Activated CD4-positive, alpha-beta T cell treated with anti-CD3 and anti-CD28 coated beads for 24 hours (primary cell): ENCODE data around the gene TMEM248.
"Not testable (repeated sequence)": the region's sequence is repeated elsewhere in the genome, so short reads cannot be mapped to it uniquely, and the experiment has no call there.

Experiments used
- DNase-seq, 2 donors: peaks; one replicate each; pipeline ENCODE4 v3.0.0-alpha.2; 2020; ENCODE audit warnings: low read depth in 2 of 2

Gene TMEM248

DNA sequence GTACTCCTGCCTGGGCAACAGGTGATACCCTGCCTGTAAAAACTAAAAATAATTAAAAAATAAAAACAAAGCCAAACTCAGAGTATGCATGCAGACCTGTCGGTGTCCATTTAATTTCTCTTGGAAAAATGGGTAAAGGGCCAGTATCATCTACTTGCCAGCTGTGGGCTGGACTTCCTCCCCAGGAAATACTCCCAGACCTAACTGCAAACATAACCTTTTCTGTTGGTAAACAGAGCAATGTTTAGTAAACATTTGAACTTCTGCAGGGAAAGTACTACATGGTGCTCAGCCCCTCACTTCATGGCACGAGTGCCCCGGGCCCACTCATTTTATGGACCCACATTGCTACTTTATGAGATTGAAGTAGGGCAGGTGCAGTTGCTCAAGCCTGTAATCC is 10.2 kb upstream of the TMEM248 start:
- no peak for DNase-seq

GRCh38 chr7:66911191-66911590 is 9.8 kb upstream of the TMEM248 start:
- DNase-seq = not testable (repeated sequence)

- no peak for DNase-seq
Measured at GRCh38 chr7:66912195-66912594, 8.8 kb upstream of the TMEM248 start.

- no peak for DNase-seq
Measured at GRCh38 chr7:66913118-66914037, 7.6 kb upstream of the TMEM248 start.

GRCh38 chr7:66917904-66918303 is 3.1 kb upstream of the TMEM248 start:
- DNase-seq = not testable (repeated sequence)

GRCh38 chr7:66919304-66919703 is 1.7 kb upstream of the TMEM248 start:
- no peak for DNase-seq

DNA sequence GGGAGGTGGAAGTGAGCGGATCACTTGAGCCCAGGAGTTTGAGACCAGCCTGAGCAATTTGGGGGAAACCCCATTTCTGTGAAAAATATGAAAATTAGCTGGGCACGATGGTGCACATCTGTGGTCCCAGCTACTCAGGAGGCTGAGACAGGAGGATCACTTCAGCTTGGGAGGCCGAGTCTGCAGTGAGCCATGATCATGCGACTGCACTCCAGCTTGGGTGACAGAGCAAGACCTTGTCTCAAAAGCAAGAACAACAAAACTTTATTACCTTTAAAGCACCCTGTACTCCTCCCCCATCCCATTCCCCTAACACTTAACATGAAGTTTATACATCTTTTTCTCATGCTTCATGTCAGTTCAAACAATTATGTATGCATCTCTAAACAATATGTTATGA is 1.3 kb upstream of the TMEM248 start:
- no peak for DNase-seq

DNA sequence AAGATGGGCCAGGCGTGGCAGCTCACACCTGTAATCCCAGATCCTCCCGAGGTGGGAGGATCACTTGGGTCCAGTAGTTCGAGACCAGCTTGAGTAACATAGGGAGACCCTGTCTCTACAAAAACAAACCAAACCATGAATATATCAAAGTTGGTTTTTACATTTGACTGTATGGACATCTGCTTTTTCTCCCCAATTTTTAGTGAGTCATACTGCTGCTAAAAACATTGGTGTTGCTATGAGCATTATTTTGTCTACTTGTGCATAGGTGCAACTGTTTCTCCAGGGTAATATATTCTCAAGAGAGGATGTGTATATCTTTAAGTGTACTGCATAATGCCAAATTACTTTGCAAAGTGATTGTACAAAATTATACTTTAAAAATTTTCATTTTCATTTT is 769 bp upstream of the TMEM248 start:
- DNase-seq = no peak

GRCh38 chr7:66921396-66921917 is 432 bp downstream of the TMEM248 start:
- no peak for DNase-seq

DNA sequence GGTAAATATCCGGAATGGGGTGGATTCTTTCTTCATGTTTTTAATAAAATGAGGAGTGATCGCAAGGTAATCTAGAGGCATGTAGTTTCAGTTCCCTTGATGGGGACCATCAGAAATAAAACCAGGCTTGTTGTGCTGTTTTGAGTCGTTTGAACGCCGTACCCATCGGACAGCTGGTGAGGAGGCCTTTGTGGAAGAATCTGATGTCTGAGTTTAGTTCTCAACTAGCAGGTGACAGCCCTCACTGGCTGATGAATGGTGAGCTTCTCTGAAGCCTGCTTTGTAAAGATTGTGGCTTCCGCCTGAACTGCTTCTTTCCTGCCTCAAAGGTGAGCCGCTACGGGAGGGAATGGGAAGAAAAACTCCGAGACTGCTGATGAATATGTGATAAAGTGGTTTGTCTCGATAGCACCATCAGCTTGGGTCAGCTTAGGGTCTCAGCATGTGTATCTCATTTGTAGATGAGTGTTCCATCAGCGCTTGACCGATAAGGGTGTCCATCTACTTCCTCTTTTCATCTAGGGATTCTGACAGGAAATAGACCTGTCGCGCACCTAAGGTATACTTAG is 977 bp downstream of the TMEM248 start:
- no peak for DNase-seq

DNA sequence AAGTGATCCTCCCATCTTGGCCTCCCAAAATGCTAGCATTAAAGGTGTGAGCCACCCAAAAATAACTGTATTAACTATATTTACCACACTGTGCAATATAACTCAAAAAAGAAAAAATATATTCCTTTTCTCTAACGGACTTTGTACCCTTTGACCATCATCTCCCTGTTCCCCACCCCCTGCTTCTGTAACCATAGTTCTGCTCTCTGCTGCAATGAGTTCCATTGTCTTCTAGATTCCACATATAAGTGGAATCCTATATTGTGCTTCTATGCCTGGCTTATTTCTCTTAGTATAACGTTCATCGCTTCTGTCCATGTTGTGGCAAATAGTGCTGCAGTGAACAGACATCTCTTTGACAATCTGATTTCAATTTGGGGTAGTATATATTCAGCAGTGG is 4.2 kb downstream of the TMEM248 start:
- DNase-seq = no peak

DNA sequence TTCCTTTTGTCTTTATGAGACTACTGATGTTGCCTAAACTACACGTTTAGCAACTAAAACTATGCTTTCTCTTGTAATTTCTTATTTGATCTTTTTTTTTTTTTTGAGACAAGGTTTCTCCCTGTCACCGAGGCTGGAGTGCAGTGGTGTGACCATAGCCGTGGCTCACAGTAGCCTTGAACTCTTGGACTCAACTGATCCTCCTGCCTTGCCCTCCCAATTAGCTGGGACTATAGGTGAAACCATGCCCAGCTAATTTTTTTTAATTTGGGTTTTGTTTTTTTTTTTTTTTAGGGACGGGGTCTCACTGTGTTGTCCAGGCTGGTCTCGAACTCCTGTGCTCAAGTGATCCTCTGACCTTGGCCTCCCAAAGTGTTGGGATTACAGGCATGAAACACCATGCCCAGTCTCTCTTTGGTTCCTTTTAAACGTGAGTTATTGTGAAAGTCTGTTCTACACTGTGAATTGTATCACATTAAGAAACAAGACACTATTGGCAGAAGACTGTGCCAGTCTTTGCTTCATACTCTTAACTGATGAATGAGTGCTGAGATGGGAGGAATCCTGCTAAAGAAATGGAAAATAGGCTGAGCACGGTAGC is 6.4 kb downstream of the TMEM248 start:
- DNase-seq = no peak

DNA sequence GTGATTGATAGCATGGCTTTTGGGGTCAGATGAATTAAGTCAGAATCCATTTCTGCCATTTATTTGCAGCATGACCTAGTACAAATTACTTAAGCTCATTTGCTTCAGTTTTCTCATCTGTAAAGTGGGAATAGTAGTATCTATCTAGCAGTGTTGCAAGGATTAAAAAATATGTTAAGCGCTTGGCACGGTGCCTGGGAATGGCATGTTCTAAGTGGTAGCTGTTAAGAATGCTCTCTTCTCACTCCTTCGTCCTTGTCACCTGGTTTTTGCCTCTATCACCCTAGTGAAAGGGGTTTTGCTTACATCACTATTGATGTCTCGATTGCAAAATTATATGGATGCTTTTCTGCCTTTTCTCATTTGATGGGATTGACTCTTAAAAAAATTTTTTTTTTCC is 7.4 kb downstream of the TMEM248 start:
- DNase-seq = no peak

- DNase-seq = no peak
Measured at GRCh38 chr7:66929165-66929564, 8.1 kb downstream of the TMEM248 start.

GRCh38 chr7:66929935-66930334 is 8.9 kb downstream of the TMEM248 start:
- DNase-seq = no peak

- no peak for DNase-seq
Measured at GRCh38 chr7:66930341-66930740, 9.3 kb downstream of the TMEM248 start.

GRCh38 chr7:66933469-66933868 is 12.4 kb downstream of the TMEM248 start:
- no peak for DNase-seq

DNA sequence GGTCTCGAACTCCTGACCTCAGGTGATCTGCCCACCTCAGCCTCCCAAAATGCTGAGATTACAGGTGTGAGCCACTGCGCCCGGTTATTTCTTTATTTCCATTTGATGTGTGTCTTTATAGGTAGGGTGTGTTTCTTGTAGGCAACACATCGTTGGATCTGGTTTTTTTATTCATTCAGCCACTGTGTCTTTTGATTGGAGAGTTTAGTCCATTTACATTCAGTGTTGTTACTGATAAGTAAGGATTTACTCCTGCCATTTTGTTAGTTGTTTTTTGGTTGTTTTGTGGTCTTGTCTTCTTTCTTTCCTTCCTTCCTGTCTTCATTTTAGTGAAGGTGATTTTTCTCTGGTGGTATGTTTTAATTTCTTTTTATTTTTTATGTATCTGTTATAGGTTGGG is 16.9 kb downstream of the TMEM248 start:
- no peak for DNase-seq

DNA sequence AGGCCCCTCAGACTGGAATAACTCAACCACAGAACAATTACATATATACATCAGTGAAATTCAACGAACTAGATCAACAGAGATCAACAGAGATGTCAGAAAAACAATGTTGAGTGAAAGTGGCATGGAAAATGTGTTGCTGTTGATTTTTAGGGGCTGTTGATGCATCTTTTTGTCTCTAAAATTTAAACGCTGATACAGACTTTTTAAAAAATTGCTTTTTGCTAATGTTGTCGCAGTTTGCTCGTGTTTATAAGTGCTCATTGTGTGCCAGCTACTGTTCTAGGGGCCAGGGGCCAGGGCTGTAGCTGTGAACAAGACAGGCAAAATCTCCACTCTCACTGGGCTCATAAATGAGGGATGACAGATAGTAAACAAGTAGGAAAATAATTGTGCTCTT is 18.3 kb downstream of the TMEM248 start:
- DNase-seq = no peak

- no peak for DNase-seq
Measured at GRCh38 chr7:66946545-66946944, 25.5 kb downstream of the TMEM248 start.

DNA sequence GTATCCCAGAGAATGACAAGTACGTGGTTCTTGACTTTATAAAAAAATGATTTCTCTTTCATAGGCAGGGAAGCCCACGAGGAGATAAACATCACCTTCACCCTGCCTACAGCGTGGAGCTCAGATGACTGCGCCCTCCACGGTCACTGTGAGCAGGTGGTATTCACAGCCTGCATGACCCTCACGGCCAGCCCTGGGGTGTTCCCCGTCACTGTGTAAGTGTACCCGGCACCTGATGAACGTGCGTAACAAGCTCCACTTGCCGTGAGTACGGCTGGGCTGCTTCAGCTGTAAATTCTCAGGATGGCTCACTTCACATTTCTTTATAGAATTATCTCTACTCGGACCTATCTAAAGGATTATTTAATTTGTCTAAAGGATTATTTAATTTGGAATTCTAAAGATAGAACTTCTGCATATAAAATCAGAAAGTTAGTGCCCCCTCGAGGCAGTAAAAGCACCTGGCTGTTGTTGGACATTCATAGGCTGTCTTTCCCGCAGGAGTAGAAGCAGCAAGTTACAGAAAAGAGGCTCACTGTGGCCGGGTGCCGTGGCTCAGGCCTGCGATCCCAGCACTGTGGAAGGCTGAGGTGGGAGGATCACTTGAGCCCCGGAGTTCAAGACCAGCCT is 27.6 kb downstream of the TMEM248 start:
- DNase-seq = no peak

- no peak for DNase-seq
Measured at GRCh38 chr7:66950311-66950710, 29.3 kb downstream of the TMEM248 start.
